GM12878 (cell line): ENCODE results near the gene SPSB2. TPM values are rescaled to one million over a fixed set of nuclear protein-coding genes. Genes with fewer than 3 reads are reported as not detected.
A peak's percentile ranks its signal among the peaks of the same experiment; 100 is the strongest.

ENCODE experiments used
- BACH1 ChIP-seq: fragments of 450-650 bp; IDR thresholded peaks from 2 replicates; pipeline ENCODE4 v1.6.1; 2017; ENCODE audit warnings: mild to moderate bottlenecking, borderline replicate concordance
- CHD1 ChIP-seq: IDR thresholded peaks from 2 replicates; pipeline ENCODE4 v1.6.1; 2012; ENCODE audit warnings: low read depth, low read length, improper control_type of control experiment
- EZH2 ChIP-seq: IDR thresholded peaks from 2 replicates; pipeline ENCODE4 v1.6.1; 2012; ENCODE audit warnings: low read depth, mild to moderate bottlenecking, control low read depth, inconsistent platforms, low read length, borderline replicate concordance; ENCODE audit not compliant: control insufficient read depth
- KAT2A ChIP-seq: conservative IDR thresholded peaks from 2 replicates; pipeline ENCODE4 v1.6.1; 2011; ENCODE audit warnings: low read depth, low read length; ENCODE audit not compliant: control insufficient read depth
- NBN ChIP-seq: fragments of 450-650 bp; IDR thresholded peaks from 2 replicates; pipeline ENCODE4 v1.6.1; 2016
- NFXL1 ChIP-seq: fragments of 450-650 bp; IDR thresholded peaks from 2 replicates; pipeline ENCODE4 v1.6.1; 2017; ENCODE audit warnings: antibody characterized with exemption, mild to moderate bottlenecking, borderline replicate concordance
- PAX5 ChIP-seq: IDR thresholded peaks from 2 replicates; pipeline ENCODE4 v1.6.1; 2011; ENCODE audit warnings: low read depth, low read length, borderline replicate concordance
- PML ChIP-seq: IDR thresholded peaks from 2 replicates; pipeline ENCODE4 v1.6.1; 2012; ENCODE audit warnings: low read length, inconsistent platforms
- RAD51 ChIP-seq: fragments of 450-650 bp; IDR thresholded peaks from 2 replicates; pipeline ENCODE4 v1.6.1; 2016; ENCODE audit warnings: moderate library complexity, mild to moderate bottlenecking, inconsistent platforms
- SPI1 ChIP-seq: IDR thresholded peaks from 2 replicates; pipeline ENCODE4 v1.6.1; 2011; ENCODE audit warnings: low read depth, mild to moderate bottlenecking, low read length, moderate library complexity, borderline replicate concordance; ENCODE audit not compliant: insufficient read depth
- TARDBP ChIP-seq: IDR thresholded peaks from 2 replicates; pipeline ENCODE4 v1.6.1; 2016; ENCODE audit warnings: borderline replicate concordance
- TCF12 ChIP-seq: IDR thresholded peaks from 2 replicates; pipeline ENCODE4 v1.6.1; 2011; ENCODE audit warnings: low read depth, mild to moderate bottlenecking, low read length
- ZNF207 ChIP-seq: fragments of 450-650 bp; IDR thresholded peaks from 2 replicates; pipeline ENCODE4 v1.6.1; 2014; ENCODE audit warnings: antibody characterized with exemption, mild to moderate bottlenecking, borderline replicate concordance
- polyA plus RNA-seq, 11 experiments: library from polyadenylated mRNA; depleted of rRNA in 4 of 11; unstranded in 6 of 11; stranded (reverse) in 5 of 11; fragments of >200 nt; fragmentation: Nextera tagmentation in 4 of 11; fragmentation: Illumina TruSeq in 1 of 11; extraction: Ambion mirVana in 4 of 11; extraction: Trizol in 1 of 11; gene quantifications; 1 replicate in 1 of 11; 2 replicates in 10 of 11; pipeline versions ENCODE4 v1.2.1 to v1.2.3, GENCODE V29; 2011 to 2016; ENCODE audit warnings: inconsistent platforms in 2 of 11, missing spikeins in 2 of 11, low read depth in 1 of 11
- total RNA-seq, 4 experiments: library from RNA; depleted of rRNA in 3 of 4; stranded (reverse); fragments of >200 nt in 3 of 4; fragmentation: Illumina TruSeq in 1 of 4; extraction: Trizol in 1 of 4; gene quantifications; 2 replicates each; pipeline versions ENCODE4 v1.2.1 to v1.2.3, GENCODE V29; 2013 to 2021
- TF ChIP-seq, protein P1 (sequence below): fragments of 450-650 bp; formaldehyde crosslinking; IDR thresholded peaks from 2 replicates; pipeline ENCODE4 v1.5.0; 2022; ENCODE audit warnings: mild to moderate bottlenecking, missing genetic modification characterization
- TF ChIP-seq, protein P2 (sequence below): IDR thresholded peaks from 2 replicates; pipeline ENCODE4 v1.6.1; 2012; ENCODE audit warnings: low read depth, low read length, improper control_type of control experiment
- TF ChIP-seq, protein P3 (sequence below): fragments of 150-350 bp; IDR thresholded peaks from 2 replicates; pipeline ENCODE4 v1.6.1; 2014; ENCODE audit warnings: mild to moderate bottlenecking, low read depth, low read length
- TF ChIP-seq, protein P4 (sequence below): IDR thresholded peaks from 2 replicates; pipeline ENCODE4 v1.6.1; 2012; ENCODE audit warnings: mild to moderate bottlenecking, low read depth, low read length

The SPSB2 gene
- total and polyA plus RNA-seq, 10 of the 15 experiments (the other 5 are each of a cell fraction or from before 2014, with no cell fraction given), result 0.08 to 5.6 (median 2.7) TPM

DNA sequence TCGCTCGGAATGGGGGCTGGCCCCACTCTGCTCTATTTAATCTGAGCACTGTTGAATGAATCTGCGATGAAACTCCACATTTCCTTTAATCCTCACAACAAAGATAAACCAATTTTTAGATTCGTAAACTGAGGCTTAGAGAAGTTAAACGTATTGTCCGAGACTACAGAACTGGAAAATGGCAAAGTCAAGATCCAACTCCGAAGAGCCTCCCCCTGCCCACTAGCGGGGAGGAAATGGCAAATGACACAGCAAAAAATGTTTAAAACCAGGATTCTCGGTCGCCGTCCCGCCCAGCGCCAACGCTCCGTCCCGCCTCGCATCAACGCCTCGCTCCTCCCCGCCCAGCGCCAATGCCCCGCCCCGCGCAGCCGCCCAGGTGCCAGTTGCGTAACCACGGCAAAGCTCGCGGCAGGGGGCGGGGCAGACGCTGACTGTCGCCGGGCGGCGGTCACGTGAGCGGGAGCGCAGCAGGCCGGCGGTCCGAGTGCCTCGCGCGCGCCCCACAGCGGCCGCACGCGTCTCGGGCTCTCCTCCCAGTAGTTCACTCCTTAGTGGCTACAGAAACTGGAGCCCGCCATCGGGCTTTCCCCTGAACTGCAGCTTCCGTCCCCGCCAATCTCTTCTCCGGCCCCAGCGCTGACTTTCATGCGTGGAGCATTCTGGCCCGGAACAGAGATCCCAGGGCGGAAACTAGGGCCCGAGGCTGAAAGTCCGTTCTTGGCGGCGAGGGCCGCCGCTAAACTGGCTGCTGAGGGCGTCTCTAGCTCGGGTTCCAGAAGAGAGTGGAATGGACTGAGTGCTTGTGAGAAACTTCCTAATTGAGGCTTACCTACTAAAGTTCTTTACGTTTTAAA lies 17.9 kb upstream of the SPSB2 start (continued):
- TF ChIP-seq, protein P1, sequence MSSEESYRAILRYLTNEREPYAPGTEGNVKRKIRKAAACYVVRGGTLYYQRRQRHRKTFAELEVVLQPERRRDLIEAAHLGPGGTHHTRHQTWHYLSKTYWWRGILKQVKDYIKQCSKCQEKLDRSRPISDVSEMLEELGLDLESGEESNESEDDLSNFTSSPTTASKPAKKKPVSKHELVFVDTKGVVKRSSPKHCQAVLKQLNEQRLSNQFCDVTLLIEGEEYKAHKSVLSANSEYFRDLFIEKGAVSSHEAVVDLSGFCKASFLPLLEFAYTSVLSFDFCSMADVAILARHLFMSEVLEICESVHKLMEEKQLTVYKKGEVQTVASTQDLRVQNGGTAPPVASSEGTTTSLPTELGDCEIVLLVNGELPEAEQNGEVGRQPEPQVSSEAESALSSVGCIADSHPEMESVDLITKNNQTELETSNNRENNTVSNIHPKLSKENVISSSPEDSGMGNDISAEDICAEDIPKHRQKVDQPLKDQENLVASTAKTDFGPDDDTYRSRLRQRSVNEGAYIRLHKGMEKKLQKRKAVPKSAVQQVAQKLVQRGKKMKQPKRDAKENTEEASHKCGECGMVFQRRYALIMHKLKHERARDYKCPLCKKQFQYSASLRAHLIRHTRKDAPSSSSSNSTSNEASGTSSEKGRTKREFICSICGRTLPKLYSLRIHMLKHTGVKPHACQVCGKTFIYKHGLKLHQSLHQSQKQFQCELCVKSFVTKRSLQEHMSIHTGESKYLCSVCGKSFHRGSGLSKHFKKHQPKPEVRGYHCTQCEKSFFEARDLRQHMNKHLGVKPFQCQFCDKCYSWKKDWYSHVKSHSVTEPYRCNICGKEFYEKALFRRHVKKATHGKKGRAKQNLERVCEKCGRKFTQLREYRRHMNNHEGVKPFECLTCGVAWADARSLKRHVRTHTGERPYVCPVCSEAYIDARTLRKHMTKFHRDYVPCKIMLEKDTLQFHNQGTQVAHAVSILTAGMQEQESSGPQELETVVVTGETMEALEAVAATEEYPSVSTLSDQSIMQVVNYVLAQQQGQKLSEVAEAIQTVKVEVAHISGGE (CRISPR knock-in tag), result no peak
- no peak for TF ChIP-seq KAT2A
- no peak for TF ChIP-seq SPI1
- TF ChIP-seq EZH2, result no peak
- TF ChIP-seq BACH1, result peak; percentile 95
- TF ChIP-seq, protein P2, sequence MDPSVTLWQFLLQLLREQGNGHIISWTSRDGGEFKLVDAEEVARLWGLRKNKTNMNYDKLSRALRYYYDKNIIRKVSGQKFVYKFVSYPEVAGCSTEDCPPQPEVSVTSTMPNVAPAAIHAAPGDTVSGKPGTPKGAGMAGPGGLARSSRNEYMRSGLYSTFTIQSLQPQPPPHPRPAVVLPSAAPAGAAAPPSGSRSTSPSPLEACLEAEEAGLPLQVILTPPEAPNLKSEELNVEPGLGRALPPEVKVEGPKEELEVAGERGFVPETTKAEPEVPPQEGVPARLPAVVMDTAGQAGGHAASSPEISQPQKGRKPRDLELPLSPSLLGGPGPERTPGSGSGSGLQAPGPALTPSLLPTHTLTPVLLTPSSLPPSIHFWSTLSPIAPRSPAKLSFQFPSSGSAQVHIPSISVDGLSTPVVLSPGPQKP, result peak; percentile 56
- peak; percentile 23 for TF ChIP-seq NBN
- peak; percentile 73; the same call in 1 of the 2 replicates for TF ChIP-seq PAX5
- no peak for TF ChIP-seq CHD1
- TF ChIP-seq TCF12, result peak; percentile 76
- TF ChIP-seq, protein P3, sequence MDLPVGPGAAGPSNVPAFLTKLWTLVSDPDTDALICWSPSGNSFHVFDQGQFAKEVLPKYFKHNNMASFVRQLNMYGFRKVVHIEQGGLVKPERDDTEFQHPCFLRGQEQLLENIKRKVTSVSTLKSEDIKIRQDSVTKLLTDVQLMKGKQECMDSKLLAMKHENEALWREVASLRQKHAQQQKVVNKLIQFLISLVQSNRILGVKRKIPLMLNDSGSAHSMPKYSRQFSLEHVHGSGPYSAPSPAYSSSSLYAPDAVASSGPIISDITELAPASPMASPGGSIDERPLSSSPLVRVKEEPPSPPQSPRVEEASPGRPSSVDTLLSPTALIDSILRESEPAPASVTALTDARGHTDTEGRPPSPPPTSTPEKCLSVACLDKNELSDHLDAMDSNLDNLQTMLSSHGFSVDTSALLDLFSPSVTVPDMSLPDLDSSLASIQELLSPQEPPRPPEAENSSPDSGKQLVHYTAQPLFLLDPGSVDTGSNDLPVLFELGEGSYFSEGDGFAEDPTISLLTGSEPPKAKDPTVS, result peak; percentile 25; the same call in 1 of the 2 replicates
- peak; percentile 68 for TF ChIP-seq ZNF207
- TF ChIP-seq TARDBP, result 0 out of 2 replicates have a peak, but pooled peaks have one; percentile 26
- TF ChIP-seq NFXL1, result no peak
- TF ChIP-seq, protein P4, sequence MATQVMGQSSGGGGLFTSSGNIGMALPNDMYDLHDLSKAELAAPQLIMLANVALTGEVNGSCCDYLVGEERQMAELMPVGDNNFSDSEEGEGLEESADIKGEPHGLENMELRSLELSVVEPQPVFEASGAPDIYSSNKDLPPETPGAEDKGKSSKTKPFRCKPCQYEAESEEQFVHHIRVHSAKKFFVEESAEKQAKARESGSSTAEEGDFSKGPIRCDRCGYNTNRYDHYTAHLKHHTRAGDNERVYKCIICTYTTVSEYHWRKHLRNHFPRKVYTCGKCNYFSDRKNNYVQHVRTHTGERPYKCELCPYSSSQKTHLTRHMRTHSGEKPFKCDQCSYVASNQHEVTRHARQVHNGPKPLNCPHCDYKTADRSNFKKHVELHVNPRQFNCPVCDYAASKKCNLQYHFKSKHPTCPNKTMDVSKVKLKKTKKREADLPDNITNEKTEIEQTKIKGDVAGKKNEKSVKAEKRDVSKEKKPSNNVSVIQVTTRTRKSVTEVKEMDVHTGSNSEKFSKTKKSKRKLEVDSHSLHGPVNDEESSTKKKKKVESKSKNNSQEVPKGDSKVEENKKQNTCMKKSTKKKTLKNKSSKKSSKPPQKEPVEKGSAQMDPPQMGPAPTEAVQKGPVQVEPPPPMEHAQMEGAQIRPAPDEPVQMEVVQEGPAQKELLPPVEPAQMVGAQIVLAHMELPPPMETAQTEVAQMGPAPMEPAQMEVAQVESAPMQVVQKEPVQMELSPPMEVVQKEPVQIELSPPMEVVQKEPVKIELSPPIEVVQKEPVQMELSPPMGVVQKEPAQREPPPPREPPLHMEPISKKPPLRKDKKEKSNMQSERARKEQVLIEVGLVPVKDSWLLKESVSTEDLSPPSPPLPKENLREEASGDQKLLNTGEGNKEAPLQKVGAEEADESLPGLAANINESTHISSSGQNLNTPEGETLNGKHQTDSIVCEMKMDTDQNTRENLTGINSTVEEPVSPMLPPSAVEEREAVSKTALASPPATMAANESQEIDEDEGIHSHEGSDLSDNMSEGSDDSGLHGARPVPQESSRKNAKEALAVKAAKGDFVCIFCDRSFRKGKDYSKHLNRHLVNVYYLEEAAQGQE, result no peak
- TF ChIP-seq PML, result peak; percentile 76; the same call in 1 of the 2 replicates
- peak; percentile 77 for TF ChIP-seq RAD51
